GM19328 (cell line): ENCODE results near the gene ABHD15.
"Not testable (repeated sequence)": the region's sequence is repeated elsewhere in the genome, so short reads cannot be mapped to it uniquely, and the experiment has no call there.

Source experiments
- ATAC-seq: cut with Tn5 transposase; IDR thresholded peaks from one replicate; pipeline ENCODE4 v1.9.1; 2021; ENCODE audit warnings: mild to moderate bottlenecking, moderate library complexity; ENCODE audit not compliant: unreplicated experiment

Gene ABHD15

GRCh38 chr17:29571486-29571882, 4.6 kb upstream of the ABHD15 start:
- ATAC-seq = no peak

GRCh38 chr17:29570521-29570920, 3.7 kb upstream of the ABHD15 start:
- ATAC-seq = no peak

GRCh38 chr17:29569245-29569950, 2.6 kb upstream of the ABHD15 start:
- no peak for ATAC-seq

- peak; percentile 35 for ATAC-seq
These were observed 1.8 kb upstream of the ABHD15 start, which contains the start of gene TP53I13 for GRCh38 chr17:29568331-29569244. TP53I13 (plus strand) TSS chr17:29568701; CDS start chr17:29568759, 58 bp downstream.

- peak; percentile 35 for ATAC-seq
These were observed 905 bp upstream of the ABHD15 start for GRCh38 chr17:29567554-29568330.

GRCh38 chr17:29567304-29567553, 392 bp upstream of the ABHD15 start:
- ATAC-seq = no peak

- no peak for ATAC-seq
These were observed 979 bp downstream of the ABHD15 start for GRCh38 chr17:29565643-29566472.

GRCh38 chr17:29563816-29564215, 3.0 kb downstream of the ABHD15 start:
- ATAC-seq = no peak

GRCh38 chr17:29562615-29563014, 4.2 kb downstream of the ABHD15 start:
- no peak for ATAC-seq

- ATAC-seq = no peak
These were observed 5.0 kb downstream of the ABHD15 start for GRCh38 chr17:29561554-29562517.

- ATAC-seq = no peak
These were observed 6.5 kb downstream of the ABHD15 start for GRCh38 chr17:29560316-29560715.

GRCh38 chr17:29559640-29560039, 7.2 kb downstream of the ABHD15 start:
- ATAC-seq = no peak

GRCh38 chr17:29558139-29558538, 8.7 kb downstream of the ABHD15 start:
- ATAC-seq = not testable (repeated sequence)

- no peak for ATAC-seq
These were observed 9.1 kb downstream of the ABHD15 start for GRCh38 chr17:29557739-29558116.

GRCh38 chr17:29557085-29557738, 9.6 kb downstream of the ABHD15 start:
- no peak for ATAC-seq

- no peak for ATAC-seq
These were observed 11.0 kb downstream of the ABHD15 start for GRCh38 chr17:29555840-29556239.

GRCh38 chr17:29549177-29549923, 17.5 kb downstream of the ABHD15 start:
- no peak for ATAC-seq

- no peak for ATAC-seq
These were observed 20.0 kb downstream of the ABHD15 start for GRCh38 chr17:29546830-29547229.
